Hepatocyte (in vitro differentiated cells): ENCODE data around the gene AAR2. TPM values are rescaled to one million over a fixed set of nuclear protein-coding genes. Genes with fewer than 3 reads are reported as not detected.

ENCODE experiments used
- DNase-seq: peaks from one replicate; pipeline ENCODE4 v3.0.0-alpha.2; 2016; ENCODE audit warnings: low spot score
- H2AFZ ChIP-seq: fragments of 200-600 bp; sonication (generic); 2 replicates; pipeline ENCODE4 v1.6.0; 2016; ENCODE audit warnings: antibody characterized with exemption, mild to moderate bottlenecking
- H3K27ac ChIP-seq: fragments of 200-600 bp; sonication (generic); 2 replicates; pipeline ENCODE4 v1.5.1; 2016; ENCODE audit warnings: mild to moderate bottlenecking
- H3K27me3 ChIP-seq: fragments of 200-600 bp; sonication (generic); 2 replicates; pipeline ENCODE4 v1.6.1; 2016
- H3K36me3 ChIP-seq: fragments of 200-600 bp; sonication (generic); replicated peaks from 2 replicates; pipeline ENCODE4 v1.5.1; 2016; ENCODE audit warnings: low read depth; ENCODE audit not compliant: insufficient read depth
- H3K4me1 ChIP-seq: fragments of 200-600 bp; sonication (generic); 2 replicates; pipeline ENCODE4 v1.5.1; 2016; ENCODE audit warnings: mild to moderate bottlenecking, moderate library complexity; ENCODE audit not compliant: insufficient read depth
- H3K4me2 ChIP-seq: fragments of 200-600 bp; sonication (generic); 2 replicates; pipeline ENCODE4 v1.6.0; 2016
- H3K4me3 ChIP-seq: fragments of 200-600 bp; sonication (generic); 2 replicates; pipeline ENCODE4 v1.5.1; 2016; ENCODE audit warnings: mild to moderate bottlenecking
- H3K79me2 ChIP-seq: fragments of 200-600 bp; sonication (generic); 2 replicates; pipeline ENCODE4 v1.6.0; 2017; ENCODE audit warnings: mild to moderate bottlenecking
- H3K9me2 ChIP-seq: fragments of 200-600 bp; sonication (generic); replicated peaks from 2 replicates; pipeline ENCODE4 v1.6.0; 2017; ENCODE audit warnings: mild to moderate bottlenecking; ENCODE audit not compliant: insufficient read depth
- H3K9me3 ChIP-seq: fragments of 200-600 bp; sonication (generic); 2 replicates; pipeline ENCODE4 v1.5.1; 2016; ENCODE audit warnings: low read depth, mild to moderate bottlenecking
- H4K20me1 ChIP-seq: fragments of 200-600 bp; sonication (generic); 2 replicates; pipeline ENCODE4 v1.6.0; 2016; ENCODE audit warnings: mild to moderate bottlenecking; ENCODE audit not compliant: insufficient read depth, poor library complexity, severe bottlenecking
- CTCF ChIP-seq: fragments of 200-600 bp; sonication (generic); IDR thresholded peaks from 2 replicates; pipeline ENCODE4 v1.5.1; 2016; ENCODE audit warnings: antibody characterized with exemption, mild to moderate bottlenecking; ENCODE audit not compliant: poor library complexity
- EZH2 ChIP-seq: fragments of 200-600 bp; sonication (generic); IDR thresholded peaks from 2 replicates; pipeline ENCODE4 v1.6.1; 2016; ENCODE audit warnings: antibody characterized with exemption, mild to moderate bottlenecking, borderline replicate concordance
- EZH2phosphoT487 ChIP-seq: fragments of 200-600 bp; sonication (generic); IDR thresholded peaks from one replicate; pipeline ENCODE4 v1.6.1; 2018; ENCODE audit warnings: antibody characterized with exemption, mild to moderate bottlenecking, low read depth, moderate library complexity; ENCODE audit not compliant: unreplicated experiment, severe bottlenecking
- WGBS: methylation state at CpG from one replicate; pipeline ENCODE4 v1.1.6; 2016; ENCODE audit warnings: low lambda C conversion rate; ENCODE audit errors: missing lambda C conversion rate; 5-methylcytosine and 5-hydroxymethylcytosine counted together
- polyA plus RNA-seq: library from polyadenylated mRNA; unstranded; fragments of >200 nt; fragmentation: Nextera tagmentation; extraction: Ambion mirVana; gene quantifications from 2 replicates; pipeline ENCODE4 v1.2.1, GENCODE V29; 2016
- total RNA-seq: library from RNA; depleted of rRNA; stranded (reverse); fragments of >200 nt; gene quantifications from 2 replicates; pipeline ENCODE4 v1.2.3, GENCODE V29; 2014

AAR2 gene
- 26.7 and 29.4 TPM in 2 replicates for total RNA-seq
- 34.6 and 36.7 TPM in 2 replicates for polyA plus RNA-seq

DNA sequence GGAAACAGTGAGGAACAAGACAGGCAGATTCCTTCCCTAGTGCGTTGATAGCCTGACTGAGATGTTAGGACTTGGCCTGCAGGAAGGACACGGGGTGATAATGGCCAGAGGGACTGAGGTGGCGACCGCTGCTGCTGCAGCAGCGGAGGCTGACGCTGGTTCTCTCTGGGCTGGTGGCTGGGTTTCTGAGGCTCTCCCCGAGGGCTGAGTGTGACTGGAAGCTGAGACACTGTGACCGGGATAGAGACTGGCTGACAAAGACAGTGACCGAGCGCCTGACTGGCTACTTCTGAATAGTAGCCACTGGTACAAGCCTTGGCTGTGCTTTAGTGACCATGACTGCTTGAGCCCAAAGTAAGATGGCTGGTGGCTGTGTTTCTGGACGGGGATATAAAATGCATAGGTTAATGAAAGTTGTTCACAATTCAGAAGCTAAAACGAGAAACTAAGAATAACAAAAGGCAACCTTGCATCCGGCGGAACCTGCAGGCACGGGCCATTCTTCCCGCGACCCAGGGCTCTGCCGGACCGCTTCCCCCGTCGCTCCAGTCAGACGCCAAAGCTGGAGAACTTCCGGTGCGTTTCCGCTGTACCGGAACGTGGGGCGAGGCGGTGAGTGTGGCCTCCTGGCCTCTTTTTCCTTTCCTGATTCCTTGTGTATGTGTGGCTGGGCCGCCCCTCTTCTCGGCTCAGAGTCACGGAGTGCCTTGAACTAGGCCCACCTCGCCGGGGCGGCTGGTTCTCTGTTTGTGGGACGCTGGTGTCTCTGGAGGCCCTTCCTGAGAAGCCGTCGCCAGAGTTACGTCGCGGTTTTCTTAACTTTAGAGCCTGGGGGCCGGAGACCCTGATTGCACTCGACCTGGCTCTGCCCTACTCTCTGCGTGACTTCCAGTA is at the start of gene AAR2:
Gene AAR2, plus strand, starts transcription at position 587 of the 894 bp plus-strand sequence. CDS start 3,391 bp downstream, outside the sequence.
- 19% methylated on average over 44 of the region's 44 CpGs for WGBS
- H3K9me3 ChIP-seq: no peaks in the 10 kb centered on the region
- H3K4me2 ChIP-seq: peak within 1 kb of the TSS; percentile 79
- H3K4me1 ChIP-seq: peaks cover 8% of the 10 kb centered on the region
- no peaks in the 10 kb centered on the region for H3K27me3 ChIP-seq
- peak within 1 kb of the TSS; percentile 85 for H3K27ac ChIP-seq
- H3K4me3 ChIP-seq: peak within 1 kb of the TSS; percentile 89
- H3K79me2 ChIP-seq: peaks cover 52% of the 10 kb centered on the region
- H2AFZ ChIP-seq: peak within 1 kb of the TSS; percentile 100
- H4K20me1 ChIP-seq: no peaks in the 10 kb centered on the region
- H3K36me3 ChIP-seq: no peaks in the 10 kb centered on the region
- no peaks in the 10 kb centered on the region for H3K9me2 ChIP-seq
- TF ChIP-seq EZH2phosphoT487 (no peak), CTCF (no peak), EZH2 (no peak)
- DNase-seq: peak; percentile 88

- Histone ChIP-seq H3K27ac (no peak overlapping the region), H3K36me3 (no peaks in the 10 kb centered on the region), H4K20me1 (no peaks in the 10 kb centered on the region), H3K4me1 (no peaks in the 10 kb centered on the region), H3K27me3 (no peaks in the 10 kb centered on the region), H3K4me3 (no peak overlapping the region), H2AFZ (no peak overlapping the region), H3K9me2 (no peaks in the 10 kb centered on the region), H3K9me3 (no peaks in the 10 kb centered on the region), H3K4me2 (no peak overlapping the region), H3K79me2 (no peaks in the 10 kb centered on the region)
- no peak for TF ChIP-seq CTCF
- no peak for TF ChIP-seq EZH2
- no peak for TF ChIP-seq EZH2phosphoT487
- WGBS: 95% methylated on average over 10 of the region's 10 CpGs
- DNase-seq: no peak
These were observed 42.1 kb upstream of the AAR2 start for GRCh38 chr20:36193977-36194712.

DNA sequence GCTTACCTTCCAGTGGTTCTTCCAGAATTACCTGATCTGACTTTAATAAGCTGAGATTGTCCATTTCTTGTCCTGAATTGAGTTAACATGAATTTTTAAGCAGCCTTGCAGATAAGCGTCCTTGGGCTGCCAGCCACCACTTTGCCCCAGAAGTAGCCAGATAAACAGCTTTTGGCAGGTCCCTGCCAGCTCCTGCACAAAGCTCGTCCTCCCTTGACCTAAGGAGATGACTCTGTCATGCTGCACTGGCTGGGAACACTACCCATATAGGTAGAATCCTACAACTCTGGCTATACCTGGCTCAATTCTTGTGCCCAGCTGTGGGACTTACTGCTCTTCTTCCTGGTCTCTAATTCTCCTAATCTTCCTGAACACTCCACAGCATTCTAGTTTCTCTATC is 39.6 kb upstream of the AAR2 start:
- no peaks in the 10 kb centered on the region for H3K4me1 ChIP-seq
- H3K36me3 ChIP-seq: no peaks in the 10 kb centered on the region
- no peaks in the 10 kb centered on the region for H3K27me3 ChIP-seq
- no peaks in the 10 kb centered on the region for H3K79me2 ChIP-seq
- no peak for DNase-seq
- no peaks in the 10 kb centered on the region for H3K9me3 ChIP-seq
- no peak overlapping the region for H3K4me2 ChIP-seq
- WGBS: 87% methylated on average over 2 of the region's 2 CpGs
- no peak overlapping the region for H2AFZ ChIP-seq
- H3K4me3 ChIP-seq: no peak overlapping the region
- no peaks in the 10 kb centered on the region for H3K9me2 ChIP-seq
- H4K20me1 ChIP-seq: no peaks in the 10 kb centered on the region
- no peak overlapping the region for H3K27ac ChIP-seq
- no peak for TF ChIP-seq EZH2phosphoT487
- no peak for TF ChIP-seq CTCF
